ENCODE results near the gene LRRC63.
"Not testable (repeated sequence)": the region's sequence is repeated elsewhere in the genome, so short reads cannot be mapped to it uniquely, and the experiment has no call there.

The LRRC63 gene

GRCh38 chr13:46211116-46211482 is 629 bp upstream of the LRRC63 start:
- ChIA-PET POLR2A (no interaction called here), CTCF (interaction anchor here (0.9 to 1.5 kb wide), 4 partner anchors 11 to 52 kb away, joined by 3 to 4 read pairs (median 3); no protein-coding TSS in a partner anchor)
- TF ChIP-seq CTCF (IDR thresholded peaks at IDR 0.05; ENCODE audit: control extremely low read depth, extremely low read depth, low read depth, missing control alignments): no peak
- peak; percentile 22 for DNase-seq (ENCODE audit: extremely low spot score)

- DNase-seq (ENCODE audit: extremely low spot score): no peak
- no peak for TF ChIP-seq CTCF (IDR thresholded peaks at IDR 0.05; ENCODE audit: control extremely low read depth, extremely low read depth, low read depth, missing control alignments)
- ChIA-PET POLR2A (interaction anchor here (0.5 kb wide), 1 partner anchor 31 kb away, joined by 7 read pairs; the partner anchor contains the start of gene LCP1), CTCF (no interaction called here)
Observed at GRCh38 chr13:46213242-46213641, 1.5 kb downstream of the LRRC63 start.

- POLR2A ChIA-PET; DNase-seq (ENCODE audit: extremely low spot score); CTCF ChIA-PET: not testable (repeated sequence)
Observed at GRCh38 chr13:46214741-46215140, 3.0 kb downstream of the LRRC63 start.

GRCh38 chr13:46220234-46220633 is 8.5 kb downstream of the LRRC63 start:
- POLR2A ChIA-PET; DNase-seq (ENCODE audit: extremely low spot score): not testable (repeated sequence)
- CTCF ChIA-PET: interaction anchor here (1.2 to 2.8 kb wide), 3 partner anchors 9 to 17 kb away, joined by 3 to 6 read pairs (median 4); no protein-coding TSS in a partner anchor

GRCh38 chr13:46229251-46229650 is 17.5 kb downstream of the LRRC63 start:
- no peak for DNase-seq (ENCODE audit: extremely low spot score)
- CTCF ChIA-PET: interaction anchor here (1.2 kb wide), 1 partner anchor 10 kb away, joined by 6 read pairs; no protein-coding TSS in a partner anchor
- no peak for TF ChIP-seq CTCF (IDR thresholded peaks at IDR 0.05; ENCODE audit: control extremely low read depth, extremely low read depth, low read depth, missing control alignments)
- POLR2A ChIA-PET: no interaction called here

GRCh38 chr13:46232281-46232680 is 20.6 kb downstream of the LRRC63 start:
- ChIA-PET POLR2A (no interaction called here), CTCF (interaction anchor here (1.1 kb wide), 1 partner anchor 308 kb away, joined by 3 read pairs; no protein-coding TSS in a partner anchor)
- no peak for TF ChIP-seq CTCF (IDR thresholded peaks at IDR 0.05; ENCODE audit: control extremely low read depth, extremely low read depth, low read depth, missing control alignments)
- no peak for DNase-seq (ENCODE audit: extremely low spot score)

- DNase-seq (ENCODE audit: extremely low spot score): no peak
- CTCF ChIA-PET: interaction anchor here (1.3 to 1.8 kb wide), 2 partner anchors 15 to 86 kb away, joined by 4 read pairs; no protein-coding TSS in a partner anchor
- POLR2A ChIA-PET: no interaction called here
- no peak for TF ChIP-seq CTCF (IDR thresholded peaks at IDR 0.05; ENCODE audit: control extremely low read depth, extremely low read depth, low read depth, missing control alignments)
Observed at GRCh38 chr13:46235286-46235685, 23.6 kb downstream of the LRRC63 start.

- CTCF ChIA-PET: interaction anchor here (1.5 kb wide), 2 partner anchors 9 to 12 kb away, joined by 3 to 5 read pairs; no protein-coding TSS in a partner anchor
- TF ChIP-seq CTCF (IDR thresholded peaks at IDR 0.05; ENCODE audit: control extremely low read depth, extremely low read depth, low read depth, missing control alignments): no peak
- DNase-seq (ENCODE audit: extremely low spot score): no peak
- POLR2A ChIA-PET: no interaction called here
Observed at GRCh38 chr13:46265292-46265691, 53.6 kb downstream of the LRRC63 start.

Measured in GM10248 (cell line).